Measurements from ENCODE around the gene OR2H1.

The OR2H1 gene

GRCh38 chr6:29483735-29484134 is 26.8 kb downstream of the OR2H1 start:
- no peak for DNase-seq (ENCODE audit: low read depth in 2 of 2)

GRCh38 chr6:29486577-29486976 is 29.6 kb downstream of the OR2H1 start:
- no peak for DNase-seq (ENCODE audit: low read depth in 2 of 2)

GRCh38 chr6:29487131-29487530 is 30.2 kb downstream of the OR2H1 start:
- no peak for DNase-seq (ENCODE audit: low read depth in 2 of 2)

GRCh38 chr6:29487660-29488059 is 30.7 kb downstream of the OR2H1 start, which contains the start of gene MAS1L:
MAS1L (minus strand) TSS chr6:29487956; CDS start chr6:29487902, 54 bp downstream.
- no peak for DNase-seq (ENCODE audit: low read depth in 2 of 2)

- no peak for DNase-seq (ENCODE audit: low read depth in 2 of 2)
Measured at GRCh38 chr6:29488874-29489273, 31.9 kb downstream of the OR2H1 start.

- no peak for DNase-seq (ENCODE audit: low read depth in 2 of 2)
Measured at GRCh38 chr6:29489286-29489685, 32.3 kb downstream of the OR2H1 start.

GRCh38 chr6:29490055-29490454 is 33.1 kb downstream of the OR2H1 start:
- DNase-seq (ENCODE audit: low read depth in 2 of 2) = no peak

GRCh38 chr6:29490552-29490951 is 33.6 kb downstream of the OR2H1 start:
- no peak for DNase-seq (ENCODE audit: low read depth in 2 of 2)

GRCh38 chr6:29491574-29491973 is 34.6 kb downstream of the OR2H1 start:
- DNase-seq (ENCODE audit: low read depth in 2 of 2) = no peak

- DNase-seq (ENCODE audit: low read depth in 2 of 2) = no peak
Measured at GRCh38 chr6:29493261-29493660, 36.3 kb downstream of the OR2H1 start.

- DNase-seq (ENCODE audit: low read depth in 2 of 2) = no peak
Measured at GRCh38 chr6:29494131-29494530, 37.2 kb downstream of the OR2H1 start.

GRCh38 chr6:29495571-29495970 is 38.6 kb downstream of the OR2H1 start:
- DNase-seq (ENCODE audit: low read depth in 2 of 2) = no peak

- DNase-seq (ENCODE audit: low read depth in 2 of 2) = no peak
Measured at GRCh38 chr6:29496961-29497360, 40.0 kb downstream of the OR2H1 start.

- no peak for DNase-seq (ENCODE audit: low read depth in 2 of 2)
Measured at GRCh38 chr6:29499704-29500103, 42.7 kb downstream of the OR2H1 start.

- no peak for DNase-seq (ENCODE audit: low read depth in 2 of 2)
Measured at GRCh38 chr6:29500594-29500993, 43.6 kb downstream of the OR2H1 start.

GRCh38 chr6:29501106-29501505 is 44.2 kb downstream of the OR2H1 start:
- DNase-seq (ENCODE audit: low read depth in 2 of 2) = no peak

GRCh38 chr6:29502181-29502580 is 45.2 kb downstream of the OR2H1 start:
- no peak for DNase-seq (ENCODE audit: low read depth in 2 of 2)

GRCh38 chr6:29502597-29502996 is 45.6 kb downstream of the OR2H1 start:
- DNase-seq (ENCODE audit: low read depth in 2 of 2) = no peak

- no peak for DNase-seq (ENCODE audit: low read depth in 2 of 2)
Measured at GRCh38 chr6:29504961-29505360, 48.0 kb downstream of the OR2H1 start.

- no peak for DNase-seq (ENCODE audit: low read depth in 2 of 2)
Measured at GRCh38 chr6:29505808-29506207, 48.9 kb downstream of the OR2H1 start.

GRCh38 chr6:29506446-29507067 is 49.6 kb downstream of the OR2H1 start:
- DNase-seq (ENCODE audit: low read depth in 2 of 2) = no peak

- DNase-seq (ENCODE audit: low read depth in 2 of 2) = no peak
Measured at GRCh38 chr6:29507319-29507718, 50.4 kb downstream of the OR2H1 start.

- DNase-seq (ENCODE audit: low read depth in 2 of 2) = no peak
Measured at GRCh38 chr6:29509239-29509638, 52.3 kb downstream of the OR2H1 start.

GRCh38 chr6:29509711-29510110 is 52.8 kb downstream of the OR2H1 start:
- DNase-seq (ENCODE audit: low read depth in 2 of 2) = no peak

Measured in stimulated activated CD4-positive, alpha-beta T cell treated with anti-CD3 and anti-CD28 coated beads, Interleukin-15, amount 100 ng/mL, for 48 hours (primary cell).